GM18517 (cell line): ENCODE results near the gene SEBOX.

Experiments
- ATAC-seq: cut with Tn5 transposase; IDR thresholded peaks from one replicate; pipeline ENCODE4 v1.9.1; 2021; ENCODE audit warnings: mild to moderate bottlenecking, moderate library complexity; ENCODE audit not compliant: unreplicated experiment

Gene SEBOX

DNA sequence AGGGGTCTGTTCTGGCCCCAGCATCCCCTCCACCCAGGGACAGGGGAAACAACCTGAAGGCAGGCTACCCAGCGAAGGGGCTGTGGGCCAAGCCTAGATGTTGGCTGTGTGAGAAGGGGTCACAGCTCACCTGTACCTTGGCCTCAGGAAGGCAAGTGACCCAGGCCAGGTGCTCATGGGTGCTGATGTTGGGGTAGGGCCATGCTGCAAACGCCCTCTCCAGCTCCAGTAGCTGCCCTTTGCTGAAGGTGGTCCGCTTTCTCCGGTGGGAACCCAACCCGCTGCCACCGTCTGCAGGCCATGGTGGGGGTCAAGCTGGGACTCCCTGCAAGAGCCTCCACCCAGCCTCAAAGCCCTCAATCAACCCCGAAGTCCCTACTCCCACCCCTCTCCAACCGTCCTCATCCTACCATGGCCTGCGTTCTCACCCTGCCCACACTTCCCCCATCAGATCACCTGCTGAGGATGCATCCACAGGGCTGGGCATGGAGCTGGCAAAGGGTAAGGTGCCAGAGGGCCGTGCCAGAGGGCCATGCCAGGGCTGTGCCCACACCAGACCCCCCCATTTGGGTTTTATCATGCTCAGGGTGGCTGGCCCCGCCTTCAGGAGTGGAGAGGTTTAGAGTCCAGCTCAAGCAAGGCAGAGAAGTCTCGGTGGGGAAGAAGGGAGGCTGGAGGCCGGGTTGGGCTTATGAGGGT, at the start of gene SEBOX:
TSS of gene SEBOX (minus strand) at position 535 of the 699 bp plus-strand sequence. CDS start at position 487, 48 bp downstream.
- no peak for ATAC-seq

- no peak for ATAC-seq
Measured at GRCh38 chr17:28413804-28414203, 48.8 kb upstream of the SEBOX start.

- ATAC-seq = no peak
Measured at GRCh38 chr17:28412099-28412498, 47.1 kb upstream of the SEBOX start.

DNA sequence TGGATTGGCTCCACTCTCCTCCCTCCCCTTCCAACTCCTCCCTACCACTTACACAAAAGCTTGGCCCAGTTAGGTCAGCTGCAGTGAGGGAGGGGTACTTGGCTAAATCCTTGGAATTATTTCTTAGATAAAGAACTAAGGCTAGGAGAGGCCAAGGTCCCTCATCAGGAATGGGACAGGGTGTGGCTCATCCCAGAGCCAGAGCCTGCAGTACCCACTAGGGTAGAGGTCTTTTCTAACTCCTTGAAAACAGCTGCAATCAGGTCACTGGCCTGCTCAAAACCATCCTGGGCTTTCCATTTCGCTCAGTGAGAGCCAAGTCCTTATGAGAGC, 42.9 kb upstream of the SEBOX start:
- ATAC-seq = no peak

GRCh38 chr17:28407130-28407973, 42.4 kb upstream of the SEBOX start:
- no peak for ATAC-seq

DNA sequence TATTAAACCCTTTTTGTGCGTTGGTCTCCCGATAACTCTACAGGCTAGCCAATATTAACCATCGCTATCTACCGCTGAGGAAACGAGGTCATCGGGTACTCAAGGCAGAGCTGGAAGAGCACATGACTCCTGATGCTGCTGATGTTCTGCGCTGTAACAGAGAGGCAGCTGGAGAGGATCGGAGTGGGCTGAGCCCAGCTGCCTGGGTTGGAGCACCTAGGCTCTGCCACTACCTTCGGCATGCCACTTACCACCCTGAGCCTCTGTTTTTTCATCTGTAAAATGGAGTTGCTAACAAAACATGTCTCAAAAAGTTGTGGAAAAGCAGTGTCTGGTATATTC, 41.4 kb upstream of the SEBOX start:
- ATAC-seq = no peak

GRCh38 chr17:28405632-28406472, 40.9 kb upstream of the SEBOX start, which contains the start of gene SLC46A1:
Gene SLC46A1 (minus strand): TSS chr17:28406212. CDS start chr17:28406114, 98 bp downstream.
- no peak for ATAC-seq

- ATAC-seq = no peak
Measured at GRCh38 chr17:28404812-28405570, 40.0 kb upstream of the SEBOX start.

DNA sequence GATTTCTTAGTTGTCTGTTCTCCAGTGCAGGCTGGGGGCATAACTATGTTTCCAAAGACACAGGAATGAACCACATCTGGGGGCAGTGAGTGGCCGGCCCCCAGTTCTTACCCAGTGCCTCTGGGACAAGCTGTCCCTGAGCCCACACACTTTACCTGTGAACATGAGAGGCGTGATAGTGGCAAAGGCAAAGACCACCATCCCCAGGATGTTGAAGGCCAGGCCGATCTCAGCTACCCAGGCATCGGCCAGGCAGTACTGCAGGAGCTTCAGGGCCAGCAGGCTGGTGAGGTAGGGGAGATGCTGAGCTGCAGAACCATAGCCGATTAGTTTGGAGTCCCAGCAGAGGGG, 39.4 kb upstream of the SEBOX start:
- ATAC-seq = no peak

DNA sequence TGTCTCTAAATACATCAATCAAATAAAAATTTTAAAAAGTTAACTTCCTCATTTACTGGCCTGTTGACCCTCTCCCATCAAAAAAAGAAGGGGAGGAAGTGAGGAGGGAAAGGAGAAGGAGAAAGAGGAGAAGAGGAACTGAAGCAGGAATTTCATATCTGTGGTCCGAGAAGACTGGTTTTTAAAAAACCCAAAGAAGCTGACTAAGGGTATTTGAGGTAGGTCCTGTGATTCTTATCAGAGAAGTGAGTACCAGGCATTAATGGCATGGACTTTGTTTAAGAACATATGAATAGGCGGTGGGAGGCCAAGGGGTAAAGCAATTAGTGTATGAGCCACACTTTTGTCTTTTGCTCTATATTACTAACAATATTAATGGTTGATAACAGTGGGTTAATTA, 39.0 kb upstream of the SEBOX start:
- no peak for ATAC-seq

DNA sequence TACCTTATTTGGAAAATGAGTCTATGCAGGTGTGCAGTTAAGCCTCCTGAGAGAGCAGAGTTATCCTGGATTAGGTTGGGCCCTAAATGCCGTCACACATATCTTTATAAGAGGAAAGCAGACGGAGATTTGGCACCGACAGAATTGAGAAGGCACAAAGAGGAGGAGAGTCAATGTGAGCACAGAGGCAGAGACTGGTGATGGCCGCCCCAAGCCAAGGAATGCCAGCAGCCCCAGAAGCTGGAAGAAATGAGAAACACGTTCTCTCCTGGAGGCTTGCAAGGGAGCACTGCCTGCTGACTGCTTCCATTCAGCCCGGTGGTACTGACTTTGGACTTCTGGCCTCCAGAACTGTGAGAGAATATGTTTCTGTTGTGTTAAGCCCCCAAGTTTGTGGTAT, 37.8 kb upstream of the SEBOX start:
- ATAC-seq = no peak

GRCh38 chr17:28402224-28402630, 37.2 kb upstream of the SEBOX start:
- ATAC-seq = no peak

- ATAC-seq = no peak
Measured at GRCh38 chr17:28399808-28400207, 34.8 kb upstream of the SEBOX start.

- no peak for ATAC-seq
Measured at GRCh38 chr17:28398280-28398981, 33.4 kb upstream of the SEBOX start.

GRCh38 chr17:28397687-28398279, 32.8 kb upstream of the SEBOX start:
- no peak for ATAC-seq

GRCh38 chr17:28397275-28397674, 32.3 kb upstream of the SEBOX start:
- ATAC-seq = no peak

DNA sequence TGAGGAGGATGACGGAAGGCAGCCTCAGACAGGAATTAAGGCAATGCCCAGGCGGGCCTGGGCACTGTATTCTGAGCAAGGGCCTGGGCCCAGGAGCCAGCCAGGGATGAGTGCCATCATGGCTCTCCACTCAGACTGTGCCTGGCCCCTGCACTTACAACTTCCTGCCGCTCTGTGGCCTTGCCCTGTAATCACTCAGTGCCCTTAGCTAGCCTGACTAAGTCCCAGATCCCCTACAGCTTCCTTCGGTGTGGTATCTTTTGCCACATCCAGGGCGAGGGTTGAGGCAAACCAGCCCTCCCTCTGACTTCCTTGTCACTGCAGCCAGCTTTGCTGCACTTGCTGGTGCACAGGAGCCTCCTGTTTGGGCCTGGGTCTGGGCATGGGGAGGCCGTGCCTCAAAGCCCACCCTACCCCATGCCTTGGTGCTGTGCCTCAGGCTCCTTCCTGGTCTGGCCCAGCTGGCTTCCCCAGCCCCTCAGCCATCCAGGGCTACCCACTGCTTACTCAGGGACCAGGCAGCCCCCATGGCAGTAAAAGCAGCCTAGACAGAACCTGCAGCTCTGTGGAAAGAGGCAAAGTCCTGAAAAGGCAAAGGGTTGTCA, 31.7 kb upstream of the SEBOX start:
- ATAC-seq = no peak

DNA sequence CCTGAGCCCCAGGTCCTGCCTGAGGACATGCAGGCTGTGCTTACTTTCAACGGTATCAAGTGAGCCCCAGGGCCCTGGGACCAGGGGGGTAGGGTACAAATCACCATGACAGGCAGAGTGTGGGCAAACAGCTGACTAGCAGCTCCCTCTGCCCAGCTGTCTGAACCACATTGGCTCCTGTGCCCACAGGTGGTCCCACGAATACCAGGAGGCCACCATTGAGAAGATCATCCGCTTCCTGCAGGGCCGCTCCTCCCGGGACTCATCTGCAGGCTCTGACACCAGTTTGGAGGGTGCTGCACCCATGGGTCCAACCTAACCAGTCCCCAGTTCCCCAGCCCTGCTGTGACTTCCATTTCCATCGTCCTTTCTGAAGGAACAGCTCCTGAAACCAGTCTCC, 31.0 kb upstream of the SEBOX start:
- ATAC-seq = no peak

- ATAC-seq = no peak
Measured at GRCh38 chr17:28395426-28395825, 30.4 kb upstream of the SEBOX start.
